OCI-LY3 (cell line): ENCODE data around the gene LZTFL1.

Experiments used
- CTCF ChIP-seq: fragments of 200-600, 300-600 bp; sonication (generic); IDR thresholded peaks from 2 replicates; pipeline ENCODE4 v1.5.1; 2014; ENCODE audit warnings: antibody characterized with exemption, low read length, low read depth
- EZH2phosphoT487 ChIP-seq: fragments of 200-600 bp; shearing (Covaris generic); IDR thresholded peaks from 2 replicates; pipeline ENCODE4 v1.6.1; 2018; ENCODE audit warnings: antibody characterized with exemption, mixed run types, low read depth

- TF ChIP-seq CTCF (no peak), EZH2phosphoT487 (no peak)
Measured at GRCh38 chr3:45841420-45841756, 531 bp downstream of the LZTFL1 start.
